Skeletal muscle satellite cell (primary cell): ENCODE results near the gene SORBS2.
A peak's percentile ranks its signal among the peaks of the same experiment; 100 is the strongest.

Experiments
- H3K27me3 ChIP-seq: 2 replicates; pipeline ENCODE4 v1.7.0; 2013; ENCODE audit warnings: low read length; ENCODE audit not compliant: control insufficient read depth, insufficient read depth
- H3K36me3 ChIP-seq: 2 replicates; pipeline ENCODE4 v1.7.0; 2013; ENCODE audit warnings: mild to moderate bottlenecking, control low read depth, low read length; ENCODE audit not compliant: insufficient read depth
- H3K4me1 ChIP-seq: 2 replicates; pipeline ENCODE4 v1.7.0; 2013; ENCODE audit warnings: low read length; ENCODE audit not compliant: control insufficient read depth, insufficient read depth
- H3K4me2 ChIP-seq: 2 replicates; pipeline ENCODE4 v1.7.0; 2013; ENCODE audit warnings: mild to moderate bottlenecking, low read length
- H3K4me3 ChIP-seq: 2 replicates; pipeline ENCODE4 v1.7.0; 2013; ENCODE audit warnings: low read length
- H3K9ac ChIP-seq: 2 replicates; pipeline ENCODE4 v1.7.0; 2013; ENCODE audit warnings: mild to moderate bottlenecking, low read depth, low read length, moderate library complexity
- H3K9me3 ChIP-seq: replicated peaks from 2 replicates; pipeline ENCODE4 v1.7.0; 2013; ENCODE audit warnings: mild to moderate bottlenecking, control low read depth, low read length

The SORBS2 gene

GRCh38 chr4:185730387-185730786 is 81.6 kb downstream of the SORBS2 start:
- Histone ChIP-seq H3K4me3 (no peak overlapping the region), H3K36me3 (no peaks in the 10 kb centered on the region), H3K9ac (no peak overlapping the region), H3K27me3 (no peaks in the 10 kb centered on the region), H3K9me3 (no peaks in the 10 kb centered on the region), H3K4me2 (peak overlapping the region; percentile 60), H3K4me1 (peaks cover 20% of the 10 kb centered on the region)

- Histone ChIP-seq H3K9me3 (no peaks in the 10 kb centered on the region), H3K4me1 (peaks cover 19% of the 10 kb centered on the region), H3K4me2 (no peak overlapping the region), H3K27me3 (no peaks in the 10 kb centered on the region), H3K9ac (no peak overlapping the region), H3K4me3 (no peak overlapping the region), H3K36me3 (no peaks in the 10 kb centered on the region)
Observed at GRCh38 chr4:185729391-185729804, 82.6 kb downstream of the SORBS2 start.

- H3K4me3 ChIP-seq = no peak overlapping the region
- H3K4me1 ChIP-seq = peaks cover 14% of the 10 kb centered on the region
- H3K27me3 ChIP-seq = no peaks in the 10 kb centered on the region
- H3K4me2 ChIP-seq = no peak overlapping the region
- H3K9ac ChIP-seq = no peak overlapping the region
- no peaks in the 10 kb centered on the region for H3K9me3 ChIP-seq
- H3K36me3 ChIP-seq = no peaks in the 10 kb centered on the region
Observed at GRCh38 chr4:185728893-185729292, 83.1 kb downstream of the SORBS2 start.

GRCh38 chr4:185726931-185727330 is 85.1 kb downstream of the SORBS2 start:
- H3K4me3 ChIP-seq = no peak overlapping the region
- H3K4me2 ChIP-seq = no peak overlapping the region
- no peaks in the 10 kb centered on the region for H3K36me3 ChIP-seq
- H3K9ac ChIP-seq = no peak overlapping the region
- H3K4me1 ChIP-seq = peaks cover 18% of the 10 kb centered on the region
- no peaks in the 10 kb centered on the region for H3K27me3 ChIP-seq
- no peaks in the 10 kb centered on the region for H3K9me3 ChIP-seq

GRCh38 chr4:185723631-185724260 is 88.2 kb downstream of the SORBS2 start:
- H3K9me3 ChIP-seq = no peaks in the 10 kb centered on the region
- no peak overlapping the region for H3K9ac ChIP-seq
- H3K4me2 ChIP-seq = no peak overlapping the region
- H3K4me3 ChIP-seq = no peak overlapping the region
- no peaks in the 10 kb centered on the region for H3K36me3 ChIP-seq
- no peaks in the 10 kb centered on the region for H3K27me3 ChIP-seq
- H3K4me1 ChIP-seq = peaks cover 13% of the 10 kb centered on the region

- H3K9ac ChIP-seq = no peak overlapping the region
- H3K4me3 ChIP-seq = no peak overlapping the region
- H3K27me3 ChIP-seq = no peaks in the 10 kb centered on the region
- H3K9me3 ChIP-seq = no peaks in the 10 kb centered on the region
- peaks cover 13% of the 10 kb centered on the region for H3K4me1 ChIP-seq
- peak overlapping the region; percentile 68 for H3K4me2 ChIP-seq
- no peaks in the 10 kb centered on the region for H3K36me3 ChIP-seq
Observed at GRCh38 chr4:185722029-185722316, 90.0 kb downstream of the SORBS2 start.

GRCh38 chr4:185721190-185722028 is 90.6 kb downstream of the SORBS2 start:
- H3K9me3 ChIP-seq = no peaks in the 10 kb centered on the region
- H3K4me2 ChIP-seq = peak overlapping the region; percentile 68
- H3K27me3 ChIP-seq = no peaks in the 10 kb centered on the region
- H3K4me3 ChIP-seq = no peak overlapping the region
- H3K9ac ChIP-seq = peak overlapping the region; percentile 28
- H3K4me1 ChIP-seq = peaks cover 13% of the 10 kb centered on the region
- no peaks in the 10 kb centered on the region for H3K36me3 ChIP-seq

GRCh38 chr4:185719500-185719858 is 92.5 kb downstream of the SORBS2 start:
- H3K9me3 ChIP-seq = no peaks in the 10 kb centered on the region
- H3K36me3 ChIP-seq = no peaks in the 10 kb centered on the region
- no peaks in the 10 kb centered on the region for H3K27me3 ChIP-seq
- H3K4me2 ChIP-seq = no peak overlapping the region
- H3K9ac ChIP-seq = no peak overlapping the region
- H3K4me1 ChIP-seq = peaks cover 13% of the 10 kb centered on the region
- no peak overlapping the region for H3K4me3 ChIP-seq

- H3K36me3 ChIP-seq = no peaks in the 10 kb centered on the region
- peaks cover 13% of the 10 kb centered on the region for H3K4me1 ChIP-seq
- no peaks in the 10 kb centered on the region for H3K9me3 ChIP-seq
- H3K4me3 ChIP-seq = no peak overlapping the region
- no peak overlapping the region for H3K4me2 ChIP-seq
- H3K9ac ChIP-seq = no peak overlapping the region
- H3K27me3 ChIP-seq = no peaks in the 10 kb centered on the region
Observed at GRCh38 chr4:185718578-185719499, 93.2 kb downstream of the SORBS2 start.

GRCh38 chr4:185717377-185717741 is 94.6 kb downstream of the SORBS2 start:
- Histone ChIP-seq H3K27me3 (no peaks in the 10 kb centered on the region), H3K4me1 (peaks cover 20% of the 10 kb centered on the region), H3K4me2 (no peak overlapping the region), H3K4me3 (no peak overlapping the region), H3K9ac (no peak overlapping the region), H3K9me3 (no peaks in the 10 kb centered on the region), H3K36me3 (no peaks in the 10 kb centered on the region)

GRCh38 chr4:185716577-185717376 is 95.2 kb downstream of the SORBS2 start:
- Histone ChIP-seq H3K9ac (no peak overlapping the region), H3K4me2 (no peak overlapping the region), H3K4me1 (peaks cover 14% of the 10 kb centered on the region), H3K4me3 (no peak overlapping the region), H3K36me3 (no peaks in the 10 kb centered on the region), H3K9me3 (no peaks in the 10 kb centered on the region), H3K27me3 (no peaks in the 10 kb centered on the region)
